Neural cell (in vitro differentiated cells): ENCODE measurements around the gene FADS1. TPM values are rescaled to one million over a fixed set of nuclear protein-coding genes. Genes with fewer than 3 reads are reported as not detected.

Experiments used
- H2AFZ ChIP-seq: fragments of 200-600, 300-800 bp; sonication (generic), shearing (Covaris generic); 2 replicates; pipeline ENCODE4 v1.6.0; 2014; ENCODE audit warnings: low read depth, mild to moderate bottlenecking, antibody characterized with exemption, low read length, moderate library complexity
- H3F3A ChIP-seq: fragments of 200-600 bp; shearing (Covaris generic); 2 replicates; pipeline ENCODE4 v1.6.1; 2016; ENCODE audit warnings: mild to moderate bottlenecking, moderate library complexity, mixed read lengths, antibody characterized with exemption, low read length; ENCODE audit not compliant: insufficient read depth, poor library complexity, severe bottlenecking
- H3K27ac ChIP-seq: fragments of 200-600, 300-800 bp; sonication (generic), shearing (Covaris generic); 2 replicates; pipeline ENCODE4 v1.5.1; 2014; ENCODE audit warnings: mild to moderate bottlenecking, low read length, moderate library complexity
- H3K27me3 ChIP-seq: fragments of 300-800, 200-600 bp; sonication (generic), shearing (Covaris generic); 2 replicates; pipeline ENCODE4 v1.6.0; 2014; ENCODE audit warnings: mild to moderate bottlenecking, low read depth, low read length, moderate library complexity; ENCODE audit not compliant: insufficient read depth
- H3K36me3 ChIP-seq: fragments of 300-800, 200-600 bp; sonication (generic), shearing (Covaris generic); 2 replicates; pipeline ENCODE4 v1.5.1; 2014; ENCODE audit warnings: mild to moderate bottlenecking, antibody characterized with exemption, low read length, moderate library complexity; ENCODE audit not compliant: insufficient read depth
- H3K4me2 ChIP-seq: fragments of 300-800, 200-600 bp; sonication (generic), shearing (Covaris generic); 2 replicates; pipeline ENCODE4 v1.6.0; 2014; ENCODE audit warnings: mild to moderate bottlenecking, low read length
- H3K4me3 ChIP-seq: fragments of 300-800, 200-600 bp; sonication (generic), shearing (Covaris generic); 2 replicates; pipeline ENCODE4 v1.5.1; 2014; ENCODE audit warnings: mild to moderate bottlenecking, low read length, moderate library complexity
- H3K79me2 ChIP-seq: fragments of 200-600 bp; shearing (Covaris generic); replicated peaks from 2 replicates; pipeline ENCODE4 v1.6.0; 2014; ENCODE audit warnings: mild to moderate bottlenecking, low read length, moderate library complexity; ENCODE audit not compliant: insufficient read depth
- H3K9ac ChIP-seq: fragments of 300-800, 200-600 bp; sonication (generic), shearing (Covaris generic); 2 replicates; pipeline ENCODE4 v1.6.1; 2016; ENCODE audit warnings: mild to moderate bottlenecking, low read length, mixed read lengths
- H3K9me2 ChIP-seq: fragments of 200-600 bp; shearing (Covaris generic); 2 replicates; pipeline ENCODE4 v1.6.1; 2016; ENCODE audit warnings: mild to moderate bottlenecking, low read length, mixed read lengths; ENCODE audit not compliant: insufficient read depth
- H3K9me3 ChIP-seq: fragments of 200-600, 300-800 bp; sonication (generic), shearing (Covaris generic); 2 replicates; pipeline ENCODE4 v1.6.1; 2016; ENCODE audit warnings: mild to moderate bottlenecking, mixed run types, low read length, moderate library complexity, mixed read lengths
- H4K20me1 ChIP-seq: fragments of 200-600 bp; shearing (Covaris generic); 2 replicates; pipeline ENCODE4 v1.6.1; 2016; ENCODE audit warnings: mild to moderate bottlenecking, mixed run types; ENCODE audit not compliant: insufficient read depth
- CTCF ChIP-seq: fragments of 450-650 bp; IDR thresholded peaks from 2 replicates; pipeline ENCODE4 v1.5.1; 2014; ENCODE audit warnings: antibody characterized with exemption, mild to moderate bottlenecking, moderate library complexity; ENCODE audit not compliant: poor library complexity, severe bottlenecking
- EP300 ChIP-seq: fragments of 450-650 bp; conservative IDR thresholded peaks from 2 replicates; pipeline ENCODE4 v1.6.1; 2014; ENCODE audit warnings: antibody characterized with exemption, mild to moderate bottlenecking, moderate library complexity; ENCODE audit not compliant: poor library complexity, severe bottlenecking
- EZH2 ChIP-seq: fragments of 200-600, 300-800 bp; shearing (Covaris generic), sonication (generic); IDR thresholded peaks from 2 replicates; pipeline ENCODE4 v1.6.1; 2014; ENCODE audit warnings: antibody characterized with exemption, low read length, borderline replicate concordance, mild to moderate bottlenecking; ENCODE audit not compliant: insufficient read depth, poor library complexity, severe bottlenecking
- MXI1 ChIP-seq: fragments of 450-650 bp; conservative IDR thresholded peaks from 2 replicates; pipeline ENCODE4 v1.6.1; 2014; ENCODE audit warnings: antibody characterized with exemption, mild to moderate bottlenecking; ENCODE audit not compliant: poor library complexity, severe bottlenecking
- POLR2AphosphoS5 ChIP-seq: IDR thresholded peaks from 2 replicates; pipeline ENCODE4 v1.6.1; 2012
- RAD21 ChIP-seq: fragments of 450-650 bp; conservative IDR thresholded peaks from 2 replicates; pipeline ENCODE4 v1.6.1; 2014; ENCODE audit warnings: antibody characterized with exemption, mild to moderate bottlenecking, moderate library complexity
- REST ChIP-seq: IDR thresholded peaks from 2 replicates; pipeline ENCODE4 v1.6.1; 2012; ENCODE audit warnings: borderline replicate concordance
- SMC3 ChIP-seq: fragments of 450-650 bp; conservative IDR thresholded peaks from 2 replicates; pipeline ENCODE4 v1.6.1; 2014; ENCODE audit warnings: antibody characterized with exemption, mild to moderate bottlenecking, moderate library complexity; ENCODE audit not compliant: poor library complexity
- TAF1 ChIP-seq: IDR thresholded peaks from 2 replicates; pipeline ENCODE4 v1.6.1; 2012; ENCODE audit warnings: low read depth
- polyA plus RNA-seq: library from polyadenylated mRNA; depleted of rRNA; stranded (reverse); fragments of >200 nt; gene quantifications from 2 replicates; pipeline ENCODE4 v1.2.3, GENCODE V29; 2014

Gene FADS1
- polyA plus RNA-seq, 1 donor from 2014 or later: 102 TPM

- Histone ChIP-seq H3K4me2 (no peak overlapping the region), H3K9me3 (no peaks in the 10 kb centered on the region), H3K27me3 (no peaks in the 10 kb centered on the region), H3K4me3 (no peak overlapping the region), H3K9me2 (no peaks in the 10 kb centered on the region), H2AFZ (no peak overlapping the region), H3F3A (no peaks in the 10 kb centered on the region), H3K27ac (no peak overlapping the region), H3K36me3 (no peaks in the 10 kb centered on the region), H4K20me1 (no peaks in the 10 kb centered on the region), H3K9ac (no peak overlapping the region), H3K79me2 (no peaks in the 10 kb centered on the region)
- TF ChIP-seq POLR2AphosphoS5: no peak
- TF ChIP-seq REST: no peak
- no peak for TF ChIP-seq CTCF
- no peak for TF ChIP-seq TAF1
- no peak for TF ChIP-seq EZH2
- TF ChIP-seq EP300: no peak
- TF ChIP-seq RAD21: no peak
- no peak for TF ChIP-seq MXI1
These were observed 52.7 kb downstream of the FADS1 start for GRCh38 chr11:61763930-61764605.

- Histone ChIP-seq H3K9ac (no peak overlapping the region), H3K9me2 (no peaks in the 10 kb centered on the region), H3K79me2 (no peaks in the 10 kb centered on the region), H3F3A (no peaks in the 10 kb centered on the region), H2AFZ (no peak overlapping the region), H3K27me3 (no peaks in the 10 kb centered on the region), H3K36me3 (no peaks in the 10 kb centered on the region), H3K4me3 (no peak overlapping the region), H3K9me3 (no peaks in the 10 kb centered on the region), H3K27ac (no peak overlapping the region), H3K4me2 (no peak overlapping the region), H4K20me1 (no peaks in the 10 kb centered on the region)
- TF ChIP-seq RAD21: no peak
- no peak for TF ChIP-seq EZH2
- no peak for TF ChIP-seq REST
- no peak for TF ChIP-seq SMC3
- TF ChIP-seq MXI1: no peak
- TF ChIP-seq POLR2AphosphoS5: no peak
- no peak for TF ChIP-seq TAF1
- TF ChIP-seq EP300: no peak
- no peak for TF ChIP-seq CTCF
These were observed 54.0 kb downstream of the FADS1 start for GRCh38 chr11:61762798-61763197.
